GM18951 (cell line): ENCODE data around the gene MBOAT7.
A peak's percentile ranks its signal among the peaks of the same experiment; 100 is the strongest.

Source experiments
- POLR2A ChIP-seq: IDR thresholded peaks from 4 replicates; pipeline ENCODE4 v1.6.1; 2011; ENCODE audit warnings: mild to moderate bottlenecking; ENCODE audit not compliant: insufficient read length, insufficient read depth; ENCODE audit errors: extremely low read depth
- in situ Hi-C: fragments of 300-500 bp; cut with MboI; formaldehyde crosslinking; loops from one replicate; pipeline ENCODE4 v1.12.0; 2022; ENCODE audit warnings: low sequenced_read_pairs, mixed read lengths, inconsistent platforms; ENCODE audit not compliant: unreplicated experiment

MBOAT7 gene

DNA sequence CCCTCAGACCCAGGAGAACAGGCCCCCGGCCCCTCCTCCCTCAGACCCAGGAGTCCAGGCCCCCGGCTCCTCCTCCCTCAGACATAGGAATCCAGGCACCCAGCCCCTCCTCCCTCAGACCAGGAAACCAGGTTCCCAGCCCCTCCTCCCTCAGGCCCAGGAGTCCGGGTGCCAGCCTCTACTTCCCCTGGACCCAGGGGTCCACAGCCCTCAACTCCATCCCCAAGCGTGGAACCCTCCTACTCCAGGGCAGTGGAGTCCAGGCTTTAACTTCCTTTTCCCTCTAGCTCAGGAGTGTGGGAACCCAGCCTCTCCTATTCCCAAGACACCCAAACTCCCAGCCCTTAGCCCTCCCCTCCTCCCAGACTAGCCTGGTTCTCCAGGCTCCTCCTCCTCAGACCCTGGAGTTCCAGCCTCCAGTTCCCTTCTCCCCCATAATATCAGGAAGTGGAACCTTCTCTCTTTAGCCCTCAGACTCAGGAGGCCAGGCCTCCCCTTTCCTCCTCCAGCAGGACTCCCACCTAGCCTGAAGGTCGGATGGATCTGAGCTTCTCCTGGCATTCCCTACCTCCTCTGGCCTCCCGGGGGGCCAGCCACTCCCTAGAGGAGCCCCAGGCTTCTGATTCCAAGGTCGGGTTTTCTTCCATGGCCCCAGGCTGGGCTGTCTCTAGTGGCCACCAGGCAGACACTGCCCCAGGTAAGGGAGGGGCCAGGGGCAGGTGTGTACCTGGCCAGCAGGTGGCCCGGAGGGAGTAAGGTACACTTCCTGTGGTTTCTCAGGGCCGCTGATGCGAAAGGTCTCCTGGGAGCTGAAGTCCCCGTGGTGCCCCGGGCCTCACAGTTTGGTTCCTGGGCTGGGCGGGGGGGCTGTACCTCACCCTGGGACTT is 16.7 kb downstream of the MBOAT7 start, which contains the start of gene TMC4:
TSS of gene TMC4 (minus strand) at position 690 of the 888 bp plus-strand sequence. CDS start at position 647, 43 bp downstream.
- no peak for TF ChIP-seq POLR2A
- in situ Hi-C loops = loop anchor here (10.0 kb wide), 1 partner anchor 62 kb away; no protein-coding TSS in a partner anchor

DNA sequence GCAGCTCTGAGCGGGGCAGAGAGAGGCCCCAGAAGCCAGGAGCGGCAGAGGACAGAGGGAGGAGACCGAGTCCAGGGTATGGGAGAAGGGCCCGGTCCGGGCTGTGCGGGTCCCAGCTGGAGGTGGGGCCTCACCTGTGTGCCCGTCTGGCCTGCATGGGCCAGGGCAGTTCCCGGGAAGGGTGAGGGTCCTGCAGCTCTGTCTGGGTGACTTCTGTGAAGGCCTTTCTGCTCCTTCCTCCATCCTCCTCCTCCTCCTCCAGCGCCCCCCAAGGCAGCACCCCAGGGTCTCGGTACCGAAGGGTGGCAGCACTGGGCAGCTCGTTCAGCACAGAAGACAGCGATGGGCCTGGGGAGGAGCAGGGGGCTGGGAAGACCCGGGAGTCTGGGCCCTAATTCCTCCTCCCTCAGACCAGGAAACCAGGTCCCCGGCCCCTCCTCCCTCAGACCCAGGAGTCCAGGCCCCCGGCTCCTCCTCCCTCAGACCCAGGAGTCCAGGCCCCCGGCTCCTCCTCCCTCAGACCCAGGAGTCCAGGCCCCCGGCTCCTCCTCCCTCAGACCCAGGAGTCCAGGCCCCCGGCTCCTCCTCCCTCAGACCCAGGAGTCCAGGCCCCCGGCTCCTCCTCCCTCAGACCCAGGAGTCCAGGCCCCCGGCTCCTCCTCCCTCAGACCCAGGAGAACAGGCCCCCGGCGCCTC is 17.5 kb downstream of the MBOAT7 start:
- in situ Hi-C loops = loop anchor here (10.0 kb wide), 1 partner anchor 63 kb away; no protein-coding TSS in a partner anchor

DNA sequence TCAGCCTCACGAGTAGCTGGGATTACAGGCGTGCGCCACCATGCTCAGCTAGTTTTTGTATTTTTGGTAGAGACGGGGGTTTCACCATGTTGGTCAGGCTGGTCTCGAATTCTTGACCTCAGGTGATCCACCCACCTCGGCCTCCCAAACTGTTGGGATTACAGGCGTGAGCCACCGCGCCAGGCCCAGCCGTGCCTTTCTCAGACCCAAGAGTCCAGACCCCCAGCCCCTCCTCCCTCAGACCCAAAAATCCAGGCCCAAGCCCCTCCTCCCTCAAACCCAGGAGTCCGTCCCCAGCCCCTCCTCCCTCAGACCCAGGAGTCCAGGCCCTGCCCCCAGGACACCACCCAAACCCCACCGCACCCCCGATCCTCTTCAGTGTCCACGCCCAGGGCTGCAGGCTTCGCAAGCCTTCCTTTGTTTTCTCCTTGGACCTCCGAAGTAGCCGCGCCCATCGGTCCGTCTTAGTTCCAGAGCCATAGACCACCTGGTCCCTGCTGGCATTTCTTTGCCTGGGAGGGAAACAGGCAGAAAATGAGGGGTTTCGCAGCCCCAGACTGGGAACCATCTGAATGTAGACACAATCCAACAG is 20.1 kb downstream of the MBOAT7 start:
- no peak for TF ChIP-seq POLR2A
- in situ Hi-C loops = no loop called here

DNA sequence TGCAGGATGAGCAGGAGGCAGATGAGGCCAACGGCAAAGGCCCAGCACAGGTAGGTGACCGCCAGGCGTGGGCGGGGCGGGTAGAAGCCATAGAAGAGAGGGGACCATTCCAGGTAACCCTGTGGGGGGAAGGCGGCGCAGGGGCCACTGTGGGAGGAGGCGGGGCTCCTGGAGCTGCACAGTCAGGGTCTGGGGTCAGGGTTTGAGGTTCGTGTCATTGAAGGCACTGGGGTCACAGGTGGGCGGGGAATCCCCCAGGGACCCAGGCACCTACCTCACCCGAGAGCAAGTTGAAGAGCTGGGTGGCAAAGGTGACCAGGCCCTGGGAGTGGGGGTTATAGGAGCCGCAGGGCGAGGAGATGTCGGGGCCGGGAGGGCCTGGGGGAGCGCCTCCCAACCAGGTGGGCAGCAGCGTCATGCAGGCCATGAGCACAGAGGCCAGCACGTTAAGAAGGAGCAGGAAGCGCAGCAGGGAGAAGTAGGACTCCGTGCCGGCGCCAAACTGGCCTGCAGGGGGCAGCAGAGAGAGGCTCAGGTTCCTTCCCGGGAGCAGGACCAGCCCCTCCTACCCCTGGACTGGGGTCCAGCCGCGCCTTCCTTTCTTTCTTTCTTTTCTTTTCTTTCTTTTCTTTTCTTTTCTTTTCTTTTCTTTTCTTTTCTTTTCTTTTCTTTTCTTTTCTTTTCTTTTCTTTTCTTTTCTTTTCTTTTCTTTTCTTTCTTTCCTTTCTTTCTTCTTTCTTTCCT is 21.0 kb downstream of the MBOAT7 start:
- TF ChIP-seq POLR2A = no peak
- in situ Hi-C loops = no loop called here

DNA sequence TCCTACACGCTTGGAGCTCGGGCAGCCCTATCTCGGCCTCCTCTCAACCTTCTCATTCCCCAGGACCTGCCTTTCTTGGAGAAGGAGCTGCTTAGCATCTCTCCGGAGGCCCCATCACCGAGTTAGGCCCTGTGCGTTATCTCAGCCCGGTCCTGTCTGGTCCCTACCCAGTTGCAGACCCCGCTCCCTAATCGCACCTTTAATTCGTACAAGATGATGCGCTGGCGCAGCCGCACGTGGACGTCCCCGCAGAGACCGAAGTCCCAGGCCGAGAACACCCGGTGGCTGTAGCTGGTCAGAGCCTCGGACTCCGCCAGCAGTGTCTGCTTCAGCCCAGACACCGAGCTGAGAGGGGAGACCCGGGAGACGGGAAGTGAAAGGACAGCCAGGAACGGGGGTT is 24.2 kb downstream of the MBOAT7 start:
- in situ Hi-C loops = no loop called here

DNA sequence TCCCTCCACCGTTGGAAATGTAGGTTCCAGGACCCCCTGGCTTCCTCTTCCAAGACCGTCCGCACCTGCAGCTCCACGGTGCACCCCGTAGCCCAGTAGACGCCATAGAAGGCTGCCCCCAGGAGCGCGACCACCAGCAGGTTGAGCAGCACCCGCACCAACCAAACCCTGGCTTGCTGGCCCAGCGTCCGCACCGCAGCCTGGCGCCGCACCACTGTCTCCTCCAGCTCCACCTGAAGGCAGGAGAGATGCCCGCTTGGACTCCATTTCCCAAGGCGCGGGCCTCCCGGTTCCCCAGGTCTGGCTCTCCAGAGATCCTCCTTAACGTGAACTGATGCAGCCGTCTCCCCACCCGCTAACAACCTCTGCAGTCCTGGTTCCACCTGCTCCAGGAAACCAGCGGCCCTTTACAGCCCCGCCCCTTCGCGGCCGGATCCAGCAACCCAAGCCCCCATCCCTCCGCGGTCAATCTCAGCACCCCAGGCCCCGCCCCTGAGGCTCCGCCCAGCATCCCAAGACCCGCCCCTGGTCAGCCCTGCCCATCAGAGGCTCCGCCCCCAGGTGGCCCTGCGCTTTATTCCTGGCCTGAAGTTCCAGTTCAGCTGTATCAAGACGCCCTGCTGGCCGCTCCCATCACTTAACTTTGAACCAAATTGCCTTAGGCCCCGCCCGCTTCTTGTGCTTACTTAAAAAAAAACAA is 24.9 kb downstream of the MBOAT7 start:
- TF ChIP-seq POLR2A = no peak
- in situ Hi-C loops = no loop called here

More for the DNA sequence above, 24.2 kb downstream of the MBOAT7 start:
- TF ChIP-seq POLR2A = no peak

DNA sequence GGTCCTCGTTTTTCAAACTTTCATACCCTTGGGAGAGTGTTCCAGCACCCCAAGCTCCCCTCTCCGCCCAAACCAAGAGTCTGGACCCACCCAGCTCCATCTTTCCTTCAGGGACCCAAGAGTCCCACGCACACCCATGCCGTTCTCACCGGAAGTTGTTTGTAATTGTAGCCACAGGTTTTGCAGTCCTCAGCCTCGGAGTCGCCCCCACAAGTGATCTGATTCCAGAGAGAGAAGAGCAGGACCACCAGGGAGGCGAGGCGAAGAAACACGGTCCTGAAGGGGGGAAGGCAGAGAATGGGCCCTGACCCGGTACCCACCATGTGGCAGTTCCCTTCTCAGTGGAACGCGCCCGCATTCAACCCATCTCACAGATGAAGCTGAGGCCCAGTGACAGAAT is 26.5 kb downstream of the MBOAT7 start:
- no peak for TF ChIP-seq POLR2A
- in situ Hi-C loops = no loop called here

DNA sequence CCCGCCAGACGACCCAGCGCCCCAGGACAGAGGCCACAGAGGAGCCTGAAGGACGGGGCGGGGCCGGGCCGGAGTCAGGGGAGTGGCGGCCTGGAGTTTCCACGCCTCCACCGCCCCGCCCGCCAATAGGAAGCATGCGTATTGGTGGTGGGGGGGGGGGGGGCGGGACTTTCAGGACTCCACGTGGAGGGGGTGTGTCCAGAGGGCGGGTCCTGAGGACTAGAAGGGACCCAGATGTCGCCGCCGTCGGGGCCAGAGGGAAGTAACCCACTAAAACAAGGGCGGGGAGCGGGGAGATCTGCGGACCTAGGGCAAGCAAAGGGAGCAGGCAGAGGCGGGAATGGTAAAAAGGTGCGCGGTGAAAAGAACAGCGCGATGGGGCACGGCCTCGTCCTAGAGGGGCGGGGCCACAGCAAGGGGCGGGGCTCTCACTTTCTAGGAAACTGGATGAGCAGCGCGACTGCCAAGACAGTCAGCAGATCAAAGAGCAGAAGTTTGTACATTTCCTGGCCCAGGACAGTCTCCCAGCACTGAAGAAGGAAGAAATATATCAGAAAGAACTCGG is 27.1 kb downstream of the MBOAT7 start:
- TF ChIP-seq POLR2A = no peak
- in situ Hi-C loops = no loop called here

DNA sequence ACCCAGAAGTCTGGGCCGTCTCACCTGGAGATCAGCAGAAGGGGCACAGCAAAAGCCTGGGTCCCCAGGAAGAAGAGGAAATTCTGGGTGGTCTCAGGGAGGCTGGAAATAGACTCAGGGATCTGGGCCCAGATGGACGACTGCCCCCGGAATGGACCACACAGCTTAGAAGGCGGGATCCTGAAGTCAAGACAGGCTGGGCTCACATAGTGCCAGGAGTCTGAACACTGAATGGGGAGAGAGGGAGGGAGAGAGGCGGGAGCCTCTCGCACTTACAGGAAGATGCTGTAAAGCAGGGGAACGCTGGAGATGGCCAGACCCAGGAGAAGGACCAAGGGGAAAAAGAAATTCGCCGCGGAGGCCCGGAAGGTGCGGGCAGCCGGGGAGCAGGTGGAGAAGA is 28.5 kb downstream of the MBOAT7 start:
- in situ Hi-C loops = no loop called here
- TF ChIP-seq POLR2A = no peak

DNA sequence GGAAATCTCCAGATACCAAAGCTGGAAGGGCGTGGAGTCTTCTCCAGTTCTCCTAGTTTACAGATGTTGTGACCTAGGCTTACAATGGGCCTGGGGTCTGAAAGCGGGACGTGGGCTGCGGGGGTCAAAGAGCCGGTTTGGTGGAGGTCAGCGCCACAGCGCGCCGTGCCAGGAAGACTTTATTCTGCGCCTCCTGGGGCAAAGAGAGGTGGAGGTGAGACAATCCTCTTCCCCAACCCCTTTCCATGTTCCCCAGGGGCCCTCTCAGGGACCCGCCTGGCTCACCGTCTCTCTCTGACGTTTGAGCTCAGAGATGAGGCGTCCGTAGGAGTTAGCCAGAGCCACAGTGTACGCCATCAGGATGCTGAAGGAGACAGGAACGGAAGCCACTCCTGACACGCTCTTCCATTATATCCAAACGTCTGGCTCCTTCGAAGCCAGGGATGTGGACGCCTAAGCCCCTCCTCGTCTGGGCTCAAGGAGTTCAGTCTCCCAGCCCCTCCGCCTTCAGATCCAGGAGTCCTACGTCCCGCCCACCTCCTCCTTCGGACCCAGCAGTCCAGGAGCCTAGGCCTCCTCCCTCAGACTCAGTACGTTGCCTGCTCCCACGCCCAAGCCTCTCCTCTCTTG is 29.1 kb downstream of the MBOAT7 start:
- no peak for TF ChIP-seq POLR2A
- in situ Hi-C loops = no loop called here

DNA sequence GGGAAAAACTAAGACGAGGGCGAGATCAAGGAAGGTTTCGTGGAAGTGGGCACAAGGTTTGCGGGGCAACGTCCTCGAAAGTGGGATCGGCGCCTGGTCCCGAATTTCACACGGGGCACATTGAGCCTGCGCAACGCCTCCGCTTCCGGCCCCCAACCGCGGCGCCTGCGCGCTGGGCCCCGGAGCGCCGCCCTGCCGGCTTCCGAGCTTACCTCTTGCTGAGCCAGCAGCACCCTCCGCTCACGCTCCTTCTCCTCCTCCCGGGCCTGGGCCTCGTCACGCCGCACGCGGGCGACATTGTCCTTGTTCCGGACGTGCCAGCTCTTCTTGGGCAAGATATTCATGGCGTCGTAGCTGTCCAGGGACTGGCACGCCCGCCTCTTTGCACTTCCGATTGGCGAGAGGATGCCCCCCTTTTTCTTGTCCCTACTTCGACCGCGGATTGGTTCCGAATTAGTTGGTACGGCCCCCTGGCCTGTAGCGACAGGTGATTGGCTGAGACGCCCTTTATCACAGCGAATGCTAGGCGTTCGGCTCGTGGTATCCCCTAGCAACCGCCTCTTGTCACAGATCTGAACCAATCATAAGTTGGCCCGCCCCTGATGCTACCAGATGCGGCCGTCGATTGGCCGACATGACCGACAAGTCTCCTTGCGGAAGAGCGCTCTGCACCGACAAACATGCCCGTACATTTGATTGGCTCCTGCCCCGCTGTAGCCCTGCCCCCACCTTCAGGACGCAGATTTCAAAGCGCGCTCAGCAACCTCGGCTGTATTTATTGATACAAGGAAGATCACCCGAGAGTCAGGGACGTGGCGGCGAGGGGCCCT is 29.8 kb downstream of the MBOAT7 start, which contains the start of gene LENG1:
TSS of gene LENG1 (minus strand) at position 370 of the 830 bp plus-strand sequence. CDS start at position 344, 26 bp downstream.
- peak; percentile 86 for TF ChIP-seq POLR2A
- in situ Hi-C loops = no loop called here
